HEK293 (cell line): ENCODE measurements around the gene GASK1B.

ENCODE experiments used
- GLIS2 ChIP-seq: fragments of 450-650 bp; formaldehyde crosslinking; IDR thresholded peaks from 2 replicates; pipeline ENCODE4 v1.5.1; 2016; ENCODE audit warnings: missing biosample characterization, missing genetic modification characterization
- IKZF3 ChIP-seq: fragments of 450-650 bp; IDR thresholded peaks from 2 replicates; pipeline ENCODE4 v1.5.0; 2018; ENCODE audit warnings: missing biosample characterization, mild to moderate bottlenecking, missing genetic modification characterization, moderate library complexity
- KLF7 ChIP-seq: fragments of 450-650 bp; formaldehyde crosslinking; IDR thresholded peaks from 2 replicates; pipeline ENCODE4 v1.5.1; 2016; ENCODE audit warnings: missing biosample characterization, missing genetic modification characterization, borderline replicate concordance
- SCRT1 ChIP-seq: fragments of 450-650 bp; formaldehyde crosslinking; IDR thresholded peaks from 2 replicates; pipeline ENCODE4 v1.5.1; 2016; ENCODE audit warnings: missing biosample characterization, missing genetic modification characterization, borderline replicate concordance
- SP2 ChIP-seq: fragments of 450-650 bp; formaldehyde crosslinking; IDR thresholded peaks from 2 replicates; pipeline ENCODE4 v1.5.1; 2016; ENCODE audit warnings: missing biosample characterization, missing genetic modification characterization
- SP7 ChIP-seq: fragments of 450-650 bp; formaldehyde crosslinking; IDR thresholded peaks from 2 replicates; pipeline ENCODE4 v1.5.1; 2016; ENCODE audit warnings: missing biosample characterization, missing genetic modification characterization
- TCF7L2 ChIP-seq: IDR thresholded peaks from 2 replicates; pipeline ENCODE4 v1.6.1; 2011; ENCODE audit warnings: low read depth, mild to moderate bottlenecking, inconsistent platforms, low read length, moderate library complexity, borderline replicate concordance
- ZBTB20 ChIP-seq: fragments of 450-650 bp; formaldehyde crosslinking; IDR thresholded peaks from 2 replicates; pipeline ENCODE4 v1.5.1; 2016; ENCODE audit warnings: missing biosample characterization, missing genetic modification characterization
- ZNF175 ChIP-seq: fragments of 450-650 bp; formaldehyde crosslinking; IDR thresholded peaks from 2 replicates; pipeline ENCODE4 v1.5.1; 2016; ENCODE audit warnings: missing biosample characterization, missing genetic modification characterization
- ZNF184 ChIP-seq: fragments of 450-650 bp; IDR thresholded peaks from 2 replicates; pipeline ENCODE4 v1.5.1; 2018; ENCODE audit warnings: missing biosample characterization, mild to moderate bottlenecking, missing genetic modification characterization
- ZNF214 ChIP-seq: fragments of 450-650 bp; formaldehyde crosslinking; IDR thresholded peaks from 2 replicates; pipeline ENCODE4 v1.5.1; 2017; ENCODE audit warnings: missing biosample characterization, mild to moderate bottlenecking, missing genetic modification characterization, borderline replicate concordance
- ZNF292 ChIP-seq: fragments of 450-650 bp; formaldehyde crosslinking; IDR thresholded peaks from 2 replicates; pipeline ENCODE4 v1.5.1; 2016; ENCODE audit warnings: low read depth, missing biosample characterization, missing genetic modification characterization, borderline replicate concordance
- ZNF366 ChIP-seq: fragments of 450-650 bp; formaldehyde crosslinking; conservative IDR thresholded peaks from 2 replicates; pipeline ENCODE4 v1.5.1; 2016; ENCODE audit warnings: missing biosample characterization, missing genetic modification characterization
- ZNF416 ChIP-seq: fragments of 450-650 bp; formaldehyde crosslinking; IDR thresholded peaks from 2 replicates; pipeline ENCODE4 v1.5.1; 2016; ENCODE audit warnings: missing biosample characterization, missing genetic modification characterization
- ZNF514 ChIP-seq: fragments of 450-650 bp; formaldehyde crosslinking; IDR thresholded peaks from 2 replicates; pipeline ENCODE4 v1.5.1; 2016; ENCODE audit warnings: missing biosample characterization, missing genetic modification characterization
- ZNF549 ChIP-seq: fragments of 450-650 bp; IDR thresholded peaks from 2 replicates; pipeline ENCODE4 v1.5.1; 2018; ENCODE audit warnings: missing biosample characterization, missing genetic modification characterization, mild to moderate bottlenecking, inconsistent platforms, moderate library complexity
- ZNF600 ChIP-seq: fragments of 450-650 bp; formaldehyde crosslinking; IDR thresholded peaks from 2 replicates; pipeline ENCODE4 v1.5.1; 2016; ENCODE audit warnings: missing biosample characterization, missing genetic modification characterization
- ZNF664 ChIP-seq: fragments of 450-650 bp; formaldehyde crosslinking; IDR thresholded peaks from 2 replicates; pipeline ENCODE4 v1.5.1; 2016; ENCODE audit warnings: missing biosample characterization, missing genetic modification characterization
- ZNF707 ChIP-seq: fragments of 450-650 bp; formaldehyde crosslinking; IDR thresholded peaks from 2 replicates; pipeline ENCODE4 v1.5.1; 2016; ENCODE audit warnings: missing biosample characterization, missing genetic modification characterization
- ZNF76 ChIP-seq: fragments of 450-650 bp; formaldehyde crosslinking; IDR thresholded peaks from 2 replicates; pipeline ENCODE4; 2016; ENCODE audit warnings: low read depth, missing biosample characterization, missing genetic modification characterization, borderline replicate concordance
- TF ChIP-seq, protein P1 (sequence below): fragments of 450-650 bp; formaldehyde crosslinking; IDR thresholded peaks from 2 replicates; pipeline ENCODE4 v1.5.1; 2016; ENCODE audit warnings: missing biosample characterization, missing genetic modification characterization
- TF ChIP-seq, protein P2 (sequence below): fragments of 450-650 bp; formaldehyde crosslinking; IDR thresholded peaks from 2 replicates; pipeline ENCODE4; 2016; ENCODE audit warnings: missing biosample characterization, missing genetic modification characterization
- TF ChIP-seq, protein P3 (sequence below): fragments of 450-650 bp; IDR thresholded peaks from 2 replicates; pipeline ENCODE4 v1.5.1; 2018; ENCODE audit warnings: missing biosample characterization, mild to moderate bottlenecking, missing genetic modification characterization
- TF ChIP-seq, protein P4 (sequence below): fragments of 450-650 bp; formaldehyde crosslinking; IDR thresholded peaks from 2 replicates; pipeline ENCODE4 v1.5.1; 2016; ENCODE audit warnings: missing biosample characterization, missing genetic modification characterization
- TF ChIP-seq, protein P5 (sequence below): fragments of 450-650 bp; formaldehyde crosslinking; IDR thresholded peaks from 2 replicates; pipeline ENCODE4 v1.5.1; 2016; ENCODE audit warnings: missing biosample characterization, missing genetic modification characterization
- TF ChIP-seq, protein P6 (sequence below): fragments of 450-650 bp; formaldehyde crosslinking; IDR thresholded peaks from 2 replicates; pipeline ENCODE4 v1.5.1; 2016; ENCODE audit warnings: missing biosample characterization, missing genetic modification characterization, low read depth
- TF ChIP-seq, protein P7 (sequence below): fragments of 450-650 bp; formaldehyde crosslinking; optimal IDR thresholded peaks from 2 replicates; pipeline ENCODE3; 2016; ENCODE audit warnings: missing biosample characterization, mild to moderate bottlenecking, missing genetic modification characterization

The GASK1B gene

DNA sequence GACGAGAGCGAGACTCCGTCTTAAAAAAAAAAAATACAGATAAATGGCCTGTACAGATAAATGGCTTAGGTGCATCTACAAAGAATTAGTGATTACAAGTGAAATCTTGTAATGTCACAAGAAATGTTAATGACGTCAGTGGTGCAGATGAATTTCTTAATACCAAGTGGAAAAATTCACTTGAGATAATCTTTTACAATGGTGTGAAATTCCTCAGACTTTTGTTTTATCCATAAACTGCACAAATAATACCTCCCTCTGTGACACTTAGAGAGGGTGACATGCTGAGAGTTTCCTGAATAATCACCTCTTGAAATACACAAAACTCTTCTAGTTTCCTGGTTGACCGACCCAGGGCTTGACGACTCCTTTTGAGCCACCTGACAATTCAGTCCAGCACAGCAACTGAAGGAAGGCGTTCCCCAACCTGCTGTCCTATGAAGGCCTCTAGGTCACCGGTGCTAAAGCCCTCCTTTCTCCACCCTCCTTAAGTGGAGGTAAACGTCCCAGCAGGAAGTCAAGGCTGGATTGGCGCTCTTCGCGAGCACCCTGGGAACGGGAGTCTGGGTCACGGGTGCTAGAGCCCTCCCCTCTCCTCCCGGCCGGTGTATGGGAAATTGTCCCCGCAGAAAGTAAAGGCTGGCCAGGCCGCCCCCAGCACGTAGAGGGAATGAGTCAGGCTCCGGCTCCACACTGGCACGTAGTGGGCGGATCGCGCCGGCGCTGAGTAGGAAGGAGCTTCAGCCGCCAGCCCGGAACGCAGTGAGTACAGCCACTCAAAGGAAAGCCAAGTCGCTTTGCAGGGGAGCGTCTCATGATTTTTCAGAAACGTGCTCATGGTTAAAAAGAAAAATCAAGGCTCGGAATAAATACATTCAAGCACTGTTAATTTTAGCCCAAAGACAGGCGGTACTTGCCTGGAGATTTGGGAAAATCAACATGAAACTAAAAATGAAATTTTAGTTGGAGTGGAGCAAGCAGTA is 37.3 kb upstream of the GASK1B start, which contains the start of gene TMEM144 (continued):
- TF ChIP-seq ZNF214 (tag by site-specific recombination): no peak
- TF ChIP-seq, protein P1, sequence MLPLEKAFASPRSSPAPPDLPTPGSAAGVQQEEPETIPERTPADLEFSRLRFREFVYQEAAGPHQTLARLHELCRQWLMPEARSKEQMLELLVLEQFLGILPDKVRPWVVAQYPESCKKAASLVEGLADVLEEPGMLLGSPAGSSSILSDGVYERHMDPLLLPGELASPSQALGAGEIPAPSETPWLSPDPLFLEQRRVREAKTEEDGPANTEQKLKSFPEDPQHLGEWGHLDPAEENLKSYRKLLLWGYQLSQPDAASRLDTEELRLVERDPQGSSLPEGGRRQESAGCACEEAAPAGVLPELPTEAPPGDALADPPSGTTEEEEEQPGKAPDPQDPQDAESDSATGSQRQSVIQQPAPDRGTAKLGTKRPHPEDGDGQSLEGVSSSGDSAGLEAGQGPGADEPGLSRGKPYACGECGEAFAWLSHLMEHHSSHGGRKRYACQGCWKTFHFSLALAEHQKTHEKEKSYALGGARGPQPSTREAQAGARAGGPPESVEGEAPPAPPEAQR (tag by site-specific recombination): no peak
- TF ChIP-seq GLIS2: peak; percentile 53
- TF ChIP-seq, protein P2, sequence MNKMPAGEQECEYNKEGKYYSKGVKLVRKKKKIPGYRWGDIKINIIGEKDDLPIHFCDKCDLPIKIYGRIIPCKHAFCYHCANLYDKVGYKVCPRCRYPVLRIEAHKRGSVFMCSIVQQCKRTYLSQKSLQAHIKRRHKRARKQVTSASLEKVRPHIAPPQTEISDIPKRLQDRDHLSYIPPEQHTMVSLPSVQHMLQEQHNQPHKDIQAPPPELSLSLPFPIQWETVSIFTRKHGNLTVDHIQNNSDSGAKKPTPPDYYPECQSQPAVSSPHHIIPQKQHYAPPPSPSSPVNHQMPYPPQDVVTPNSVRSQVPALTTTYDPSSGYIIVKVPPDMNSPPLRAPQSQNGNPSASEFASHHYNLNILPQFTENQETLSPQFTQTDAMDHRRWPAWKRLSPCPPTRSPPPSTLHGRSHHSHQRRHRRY: no peak
- no peak for TF ChIP-seq ZNF184
- TF ChIP-seq ZNF416 (tag by site-specific recombination): no peak
- peak; percentile 82 for TF ChIP-seq SP2
- TF ChIP-seq IKZF3 (tag by site-specific recombination): no peak
- TF ChIP-seq, protein P3, sequence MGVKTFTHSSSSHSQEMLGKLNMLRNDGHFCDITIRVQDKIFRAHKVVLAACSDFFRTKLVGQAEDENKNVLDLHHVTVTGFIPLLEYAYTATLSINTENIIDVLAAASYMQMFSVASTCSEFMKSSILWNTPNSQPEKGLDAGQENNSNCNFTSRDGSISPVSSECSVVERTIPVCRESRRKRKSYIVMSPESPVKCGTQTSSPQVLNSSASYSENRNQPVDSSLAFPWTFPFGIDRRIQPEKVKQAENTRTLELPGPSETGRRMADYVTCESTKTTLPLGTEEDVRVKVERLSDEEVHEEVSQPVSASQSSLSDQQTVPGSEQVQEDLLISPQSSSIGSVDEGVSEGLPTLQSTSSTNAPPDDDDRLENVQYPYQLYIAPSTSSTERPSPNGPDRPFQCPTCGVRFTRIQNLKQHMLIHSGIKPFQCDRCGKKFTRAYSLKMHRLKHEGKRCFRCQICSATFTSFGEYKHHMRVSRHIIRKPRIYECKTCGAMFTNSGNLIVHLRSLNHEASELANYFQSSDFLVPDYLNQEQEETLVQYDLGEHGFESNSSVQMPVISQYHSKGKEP (tag by site-specific recombination): no peak
- TF ChIP-seq, protein P4, sequence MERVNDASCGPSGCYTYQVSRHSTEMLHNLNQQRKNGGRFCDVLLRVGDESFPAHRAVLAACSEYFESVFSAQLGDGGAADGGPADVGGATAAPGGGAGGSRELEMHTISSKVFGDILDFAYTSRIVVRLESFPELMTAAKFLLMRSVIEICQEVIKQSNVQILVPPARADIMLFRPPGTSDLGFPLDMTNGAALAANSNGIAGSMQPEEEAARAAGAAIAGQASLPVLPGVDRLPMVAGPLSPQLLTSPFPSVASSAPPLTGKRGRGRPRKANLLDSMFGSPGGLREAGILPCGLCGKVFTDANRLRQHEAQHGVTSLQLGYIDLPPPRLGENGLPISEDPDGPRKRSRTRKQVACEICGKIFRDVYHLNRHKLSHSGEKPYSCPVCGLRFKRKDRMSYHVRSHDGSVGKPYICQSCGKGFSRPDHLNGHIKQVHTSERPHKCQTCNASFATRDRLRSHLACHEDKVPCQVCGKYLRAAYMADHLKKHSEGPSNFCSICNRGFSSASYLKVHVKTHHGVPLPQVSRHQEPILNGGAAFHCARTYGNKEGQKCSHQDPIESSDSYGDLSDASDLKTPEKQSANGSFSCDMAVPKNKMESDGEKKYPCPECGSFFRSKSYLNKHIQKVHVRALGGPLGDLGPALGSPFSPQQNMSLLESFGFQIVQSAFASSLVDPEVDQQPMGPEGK (tag by site-specific recombination): peak; percentile 79
- no peak for TF ChIP-seq KLF7 (tag by site-specific recombination)
- TF ChIP-seq ZBTB20: peak; percentile 53; the same call in 1 of the 2 replicates
- no peak for TF ChIP-seq ZNF175 (tag by site-specific recombination)
- TF ChIP-seq TCF7L2: no peak
- TF ChIP-seq ZNF707: no peak
- TF ChIP-seq, protein P5, sequence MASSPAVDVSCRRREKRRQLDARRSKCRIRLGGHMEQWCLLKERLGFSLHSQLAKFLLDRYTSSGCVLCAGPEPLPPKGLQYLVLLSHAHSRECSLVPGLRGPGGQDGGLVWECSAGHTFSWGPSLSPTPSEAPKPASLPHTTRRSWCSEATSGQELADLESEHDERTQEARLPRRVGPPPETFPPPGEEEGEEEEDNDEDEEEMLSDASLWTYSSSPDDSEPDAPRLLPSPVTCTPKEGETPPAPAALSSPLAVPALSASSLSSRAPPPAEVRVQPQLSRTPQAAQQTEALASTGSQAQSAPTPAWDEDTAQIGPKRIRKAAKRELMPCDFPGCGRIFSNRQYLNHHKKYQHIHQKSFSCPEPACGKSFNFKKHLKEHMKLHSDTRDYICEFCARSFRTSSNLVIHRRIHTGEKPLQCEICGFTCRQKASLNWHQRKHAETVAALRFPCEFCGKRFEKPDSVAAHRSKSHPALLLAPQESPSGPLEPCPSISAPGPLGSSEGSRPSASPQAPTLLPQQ: no peak
- TF ChIP-seq ZNF664: no peak
- no peak for TF ChIP-seq SCRT1 (tag by site-specific recombination)
- no peak for TF ChIP-seq ZNF292 (tag by site-specific recombination)
- TF ChIP-seq ZNF549 (tag by site-specific recombination): no peak
- no peak for TF ChIP-seq ZNF366 (tag by site-specific recombination)
- TF ChIP-seq ZNF514: no peak
- TF ChIP-seq, protein P6, sequence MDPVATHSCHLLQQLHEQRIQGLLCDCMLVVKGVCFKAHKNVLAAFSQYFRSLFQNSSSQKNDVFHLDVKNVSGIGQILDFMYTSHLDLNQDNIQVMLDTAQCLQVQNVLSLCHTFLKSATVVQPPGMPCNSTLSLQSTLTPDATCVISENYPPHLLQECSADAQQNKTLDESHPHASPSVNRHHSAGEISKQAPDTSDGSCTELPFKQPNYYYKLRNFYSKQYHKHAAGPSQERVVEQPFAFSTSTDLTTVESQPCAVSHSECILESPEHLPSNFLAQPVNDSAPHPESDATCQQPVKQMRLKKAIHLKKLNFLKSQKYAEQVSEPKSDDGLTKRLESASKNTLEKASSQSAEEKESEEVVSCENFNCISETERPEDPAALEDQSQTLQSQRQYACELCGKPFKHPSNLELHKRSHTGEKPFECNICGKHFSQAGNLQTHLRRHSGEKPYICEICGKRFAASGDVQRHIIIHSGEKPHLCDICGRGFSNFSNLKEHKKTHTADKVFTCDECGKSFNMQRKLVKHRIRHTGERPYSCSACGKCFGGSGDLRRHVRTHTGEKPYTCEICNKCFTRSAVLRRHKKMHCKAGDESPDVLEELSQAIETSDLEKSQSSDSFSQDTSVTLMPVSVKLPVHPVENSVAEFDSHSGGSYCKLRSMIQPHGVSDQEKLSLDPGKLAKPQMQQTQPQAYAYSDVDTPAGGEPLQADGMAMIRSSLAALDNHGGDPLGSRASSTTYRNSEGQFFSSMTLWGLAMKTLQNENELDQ (tag by site-specific recombination): no peak
- TF ChIP-seq ZNF76 (tag by site-specific recombination): peak; percentile 66; the same call in 1 of the 2 replicates
- no peak for TF ChIP-seq SP7 (tag by site-specific recombination)
- TF ChIP-seq, protein P7, sequence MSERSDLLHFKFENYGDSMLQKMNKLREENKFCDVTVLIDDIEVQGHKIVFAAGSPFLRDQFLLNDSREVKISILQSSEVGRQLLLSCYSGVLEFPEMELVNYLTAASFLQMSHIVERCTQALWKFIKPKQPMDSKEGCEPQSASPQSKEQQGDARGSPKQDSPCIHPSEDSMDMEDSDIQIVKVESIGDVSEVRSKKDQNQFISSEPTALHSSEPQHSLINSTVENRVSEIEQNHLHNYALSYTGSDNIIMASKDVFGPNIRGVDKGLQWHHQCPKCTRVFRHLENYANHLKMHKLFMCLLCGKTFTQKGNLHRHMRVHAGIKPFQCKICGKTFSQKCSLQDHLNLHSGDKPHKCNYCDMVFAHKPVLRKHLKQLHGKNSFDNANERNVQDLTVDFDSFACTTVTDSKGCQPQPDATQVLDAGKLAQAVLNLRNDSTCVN: peak; percentile 14
- TF ChIP-seq ZNF600 (tag by site-specific recombination): peak; percentile 83
